Measurements from ENCODE around the gene SOBP.

Gene SOBP

GRCh38 chr6:107627969-107628368, 138.1 kb downstream of the SOBP start:
- H3K4me3 ChIP-seq (ENCODE audit: insufficient read length, low read depth): no peak overlapping the region
- no peak for DNase-seq (ENCODE audit: low read depth, low spot score)

GRCh38 chr6:107628878-107629277, 139.0 kb downstream of the SOBP start:
- no peak for DNase-seq (ENCODE audit: low read depth, low spot score)
- Histone ChIP-seq H3K9ac (ENCODE audit: insufficient read length, low read depth) (no peak overlapping the region), H3K4me1 (ENCODE audit: insufficient read depth, insufficient read length) (peaks cover 4% of the 10 kb centered on the region), H3K4me3 (ENCODE audit: insufficient read length, low read depth) (no peak overlapping the region), H3K9me3 (ENCODE audit: insufficient read depth, low read length) (no peaks in the 10 kb centered on the region), H3K36me3 (ENCODE audit: insufficient read depth, insufficient read length, low read length) (no peaks in the 10 kb centered on the region), H3K27me3 (ENCODE audit: insufficient read depth, insufficient read length) (no peaks in the 10 kb centered on the region)
- no peak for TF ChIP-seq SUZ12 (IDR thresholded peaks at IDR 0.05; ENCODE audit: extremely low read depth, insufficient read depth, insufficient read length)
- TF ChIP-seq YY1 (IDR thresholded peaks at IDR 0.05; ENCODE audit: insufficient read depth, insufficient read length): no peak
- no peak for TF ChIP-seq ZNF274 (IDR thresholded peaks at IDR 0.05; ENCODE audit: low read depth, low read length)

More at GRCh38 chr6:107627969-107628368, 138.1 kb downstream of the SOBP start:
- TF ChIP-seq ZNF274 (IDR thresholded peaks at IDR 0.05; ENCODE audit: low read depth, low read length) (no peak), YY1 (IDR thresholded peaks at IDR 0.05; ENCODE audit: insufficient read depth, insufficient read length) (no peak), SUZ12 (IDR thresholded peaks at IDR 0.05; ENCODE audit: extremely low read depth, insufficient read depth, insufficient read length) (no peak)
- Histone ChIP-seq H3K27me3 (ENCODE audit: insufficient read depth, insufficient read length) (no peaks in the 10 kb centered on the region), H3K9me3 (ENCODE audit: insufficient read depth, low read length) (no peaks in the 10 kb centered on the region), H3K9ac (ENCODE audit: insufficient read length, low read depth) (no peak overlapping the region), H3K36me3 (ENCODE audit: insufficient read depth, insufficient read length, low read length) (no peaks in the 10 kb centered on the region), H3K4me1 (ENCODE audit: insufficient read depth, insufficient read length) (peaks cover 4% of the 10 kb centered on the region)

GRCh38 chr6:107629548-107630129, 139.7 kb downstream of the SOBP start:
- H3K4me1 ChIP-seq (ENCODE audit: insufficient read depth, insufficient read length): peaks cover 2% of the 10 kb centered on the region
- no peak overlapping the region for H3K9ac ChIP-seq (ENCODE audit: insufficient read length, low read depth)
- no peaks in the 10 kb centered on the region for H3K36me3 ChIP-seq (ENCODE audit: insufficient read depth, insufficient read length, low read length)
- DNase-seq (ENCODE audit: low read depth, low spot score): no peak
- no peaks in the 10 kb centered on the region for H3K9me3 ChIP-seq (ENCODE audit: insufficient read depth, low read length)
- H3K4me3 ChIP-seq (ENCODE audit: insufficient read length, low read depth): no peak overlapping the region
- H3K27me3 ChIP-seq (ENCODE audit: insufficient read depth, insufficient read length): no peaks in the 10 kb centered on the region
- no peak for TF ChIP-seq YY1 (IDR thresholded peaks at IDR 0.05; ENCODE audit: insufficient read depth, insufficient read length)
- no peak for TF ChIP-seq ZNF274 (IDR thresholded peaks at IDR 0.05; ENCODE audit: low read depth, low read length)
- TF ChIP-seq SUZ12 (IDR thresholded peaks at IDR 0.05; ENCODE audit: extremely low read depth, insufficient read depth, insufficient read length): no peak

GRCh38 chr6:107630348-107630977, 140.5 kb downstream of the SOBP start:
- H3K9me3 ChIP-seq (ENCODE audit: insufficient read depth, low read length): no peaks in the 10 kb centered on the region
- peaks cover 2% of the 10 kb centered on the region for H3K4me1 ChIP-seq (ENCODE audit: insufficient read depth, insufficient read length)
- TF ChIP-seq SUZ12 (IDR thresholded peaks at IDR 0.05; ENCODE audit: extremely low read depth, insufficient read depth, insufficient read length): no peak
- TF ChIP-seq YY1 (IDR thresholded peaks at IDR 0.05; ENCODE audit: insufficient read depth, insufficient read length): no peak
- TF ChIP-seq ZNF274 (IDR thresholded peaks at IDR 0.05; ENCODE audit: low read depth, low read length): no peak
- no peak overlapping the region for H3K4me3 ChIP-seq (ENCODE audit: insufficient read length, low read depth)
- no peaks in the 10 kb centered on the region for H3K36me3 ChIP-seq (ENCODE audit: insufficient read depth, insufficient read length, low read length)
- DNase-seq (ENCODE audit: low read depth, low spot score): no peak
- H3K9ac ChIP-seq (ENCODE audit: insufficient read length, low read depth): no peak overlapping the region
- H3K27me3 ChIP-seq (ENCODE audit: insufficient read depth, insufficient read length): no peaks in the 10 kb centered on the region

- H3K36me3 ChIP-seq (ENCODE audit: insufficient read depth, insufficient read length, low read length): no peaks in the 10 kb centered on the region
- no peaks in the 10 kb centered on the region for H3K9me3 ChIP-seq (ENCODE audit: insufficient read depth, low read length)
- H3K27me3 ChIP-seq (ENCODE audit: insufficient read depth, insufficient read length): no peaks in the 10 kb centered on the region
- H3K9ac ChIP-seq (ENCODE audit: insufficient read length, low read depth): no peak overlapping the region
- no peak overlapping the region for H3K4me3 ChIP-seq (ENCODE audit: insufficient read length, low read depth)
- TF ChIP-seq SUZ12 (IDR thresholded peaks at IDR 0.05; ENCODE audit: extremely low read depth, insufficient read depth, insufficient read length) (no peak), ZNF274 (IDR thresholded peaks at IDR 0.05; ENCODE audit: low read depth, low read length) (no peak), YY1 (IDR thresholded peaks at IDR 0.05; ENCODE audit: insufficient read depth, insufficient read length) (no peak)
- DNase-seq (ENCODE audit: low read depth, low spot score): no peak
- peaks cover 2% of the 10 kb centered on the region for H3K4me1 ChIP-seq (ENCODE audit: insufficient read depth, insufficient read length)
Observed at GRCh38 chr6:107632381-107633136, 142.6 kb downstream of the SOBP start.

- no peaks in the 10 kb centered on the region for H3K9me3 ChIP-seq (ENCODE audit: insufficient read depth, low read length)
- no peak overlapping the region for H3K9ac ChIP-seq (ENCODE audit: insufficient read length, low read depth)
- no peaks in the 10 kb centered on the region for H3K27me3 ChIP-seq (ENCODE audit: insufficient read depth, insufficient read length)
- no peaks in the 10 kb centered on the region for H3K4me1 ChIP-seq (ENCODE audit: insufficient read depth, insufficient read length)
- no peak for TF ChIP-seq YY1 (IDR thresholded peaks at IDR 0.05; ENCODE audit: insufficient read depth, insufficient read length)
- TF ChIP-seq ZNF274 (IDR thresholded peaks at IDR 0.05; ENCODE audit: low read depth, low read length): no peak
- no peak for TF ChIP-seq SUZ12 (IDR thresholded peaks at IDR 0.05; ENCODE audit: extremely low read depth, insufficient read depth, insufficient read length)
- no peak for DNase-seq (ENCODE audit: low read depth, low spot score)
- H3K4me3 ChIP-seq (ENCODE audit: insufficient read length, low read depth): no peak overlapping the region
- H3K36me3 ChIP-seq (ENCODE audit: insufficient read depth, insufficient read length, low read length): no peaks in the 10 kb centered on the region
Observed at GRCh38 chr6:107633680-107634323, 143.9 kb downstream of the SOBP start.
